ENCODE results near the gene CA9.
A peak's percentile ranks its signal among the peaks of the same experiment; 100 is the strongest.

Gene CA9

DNA sequence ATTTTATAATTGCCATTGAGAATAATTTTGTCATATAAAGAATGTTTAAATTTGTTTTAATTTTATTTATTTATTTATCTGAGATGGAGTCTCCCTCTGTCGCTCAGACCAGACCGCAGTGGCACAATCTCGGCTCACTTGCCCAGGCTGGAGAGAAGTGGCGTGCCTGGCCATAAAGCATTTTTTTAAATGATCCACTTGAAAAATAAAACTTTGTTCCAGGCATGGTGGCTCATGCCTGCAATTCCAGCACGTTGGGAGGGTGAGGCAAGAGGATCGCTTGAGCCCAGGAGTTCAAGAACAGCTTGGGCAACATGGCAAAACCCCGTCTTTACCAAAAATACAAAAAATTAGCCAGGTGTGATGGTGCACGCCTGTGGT, 20.9 kb upstream of the CA9 start:
- DNase-seq: no peak

DNA sequence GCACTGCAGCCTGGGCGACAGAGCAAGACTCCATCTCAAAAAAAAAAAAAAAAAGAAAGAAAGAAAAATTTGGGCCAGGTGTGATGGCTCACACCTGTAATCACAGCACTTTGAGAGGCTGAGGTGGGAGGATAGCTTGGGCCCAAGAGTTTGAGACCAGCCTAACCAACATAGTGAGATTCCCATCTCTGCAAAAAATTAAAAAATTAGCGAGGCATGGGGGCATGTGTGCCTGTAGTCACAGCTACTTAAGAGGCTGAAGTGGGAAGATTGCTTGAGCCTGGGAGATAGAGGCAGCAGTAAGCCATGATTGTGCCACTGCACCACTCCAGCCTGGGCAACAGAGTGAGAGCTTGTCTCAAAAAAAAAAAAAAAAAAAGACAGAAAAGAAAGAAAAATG, 20.1 kb upstream of the CA9 start:
- no peak for DNase-seq

- DNase-seq: no peak
Observed at GRCh38 chr9:35656348-35656747, 17.4 kb upstream of the CA9 start.

GRCh38 chr9:35656831-35657545, 16.7 kb upstream of the CA9 start:
- DNase-seq: no peak

DNA sequence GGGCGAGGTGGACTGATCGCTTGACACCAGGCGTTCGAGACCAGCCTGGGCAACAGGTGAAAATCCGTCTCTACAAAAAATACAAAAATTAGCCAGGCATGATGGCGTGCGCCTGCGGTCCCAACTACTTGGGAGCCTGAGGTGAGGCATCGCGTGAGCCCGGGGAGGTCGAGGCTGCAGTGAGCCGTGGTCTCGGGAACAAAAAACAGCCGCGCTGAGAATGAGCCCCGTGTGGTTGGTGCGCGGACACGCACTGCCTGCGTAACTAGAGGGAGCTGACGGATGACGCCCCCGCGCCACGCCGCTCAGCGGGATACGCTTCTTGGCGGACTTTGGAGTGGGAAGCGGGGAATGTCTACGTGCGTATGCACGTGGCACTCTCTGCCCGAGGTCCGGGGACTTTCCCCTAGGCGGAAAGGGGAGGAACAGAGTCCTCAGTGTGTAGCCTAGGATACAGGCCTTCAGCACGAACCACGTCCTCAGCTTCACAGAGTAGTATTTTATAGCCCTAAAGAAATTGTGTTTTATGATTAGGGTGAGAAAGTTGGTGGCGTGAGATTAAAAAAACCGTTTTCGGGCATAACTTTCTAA, 16.1 kb upstream of the CA9 start, which contains the start of gene RMRP:
Gene RMRP (minus strand): TSS at position 474 of the 591 bp plus-strand sequence.
- peak; percentile 93 for DNase-seq

GRCh38 chr9:35658137-35658967, 15.4 kb upstream of the CA9 start, which contains the start of gene CCDC107:
Gene CCDC107, plus strand, starts transcription at chr9:35658292. Its CDS starts 88 bp downstream, at chr9:35658380.
- DNase-seq: peak; percentile 82

- DNase-seq: no peak
Observed at GRCh38 chr9:35658968-35659220, 14.8 kb upstream of the CA9 start.

- DNase-seq: no peak
Observed at GRCh38 chr9:35659340-35659739, 14.4 kb upstream of the CA9 start.

DNA sequence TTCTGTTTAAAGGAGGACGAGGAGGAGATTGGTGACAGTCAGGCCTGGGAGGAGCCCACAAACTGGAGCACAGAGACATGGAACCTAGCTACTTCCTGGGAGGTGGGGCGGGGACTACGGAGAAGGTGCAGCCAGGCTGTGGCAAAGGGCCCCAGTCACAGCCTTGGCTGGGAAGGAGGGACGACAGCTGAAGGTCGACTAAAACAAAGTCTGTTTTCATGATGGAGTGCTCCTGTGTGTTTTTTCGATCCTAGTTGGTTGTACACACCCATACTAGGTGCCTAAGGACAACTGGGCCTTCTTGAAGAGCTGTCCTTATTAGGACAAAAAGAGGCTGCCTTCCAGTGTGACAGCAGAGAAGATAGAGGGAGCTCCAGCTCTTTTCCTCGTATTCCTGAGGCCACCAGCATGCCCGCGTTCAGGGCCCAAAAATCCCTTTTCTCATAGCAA, 12.7 kb upstream of the CA9 start:
- no peak for DNase-seq

DNA sequence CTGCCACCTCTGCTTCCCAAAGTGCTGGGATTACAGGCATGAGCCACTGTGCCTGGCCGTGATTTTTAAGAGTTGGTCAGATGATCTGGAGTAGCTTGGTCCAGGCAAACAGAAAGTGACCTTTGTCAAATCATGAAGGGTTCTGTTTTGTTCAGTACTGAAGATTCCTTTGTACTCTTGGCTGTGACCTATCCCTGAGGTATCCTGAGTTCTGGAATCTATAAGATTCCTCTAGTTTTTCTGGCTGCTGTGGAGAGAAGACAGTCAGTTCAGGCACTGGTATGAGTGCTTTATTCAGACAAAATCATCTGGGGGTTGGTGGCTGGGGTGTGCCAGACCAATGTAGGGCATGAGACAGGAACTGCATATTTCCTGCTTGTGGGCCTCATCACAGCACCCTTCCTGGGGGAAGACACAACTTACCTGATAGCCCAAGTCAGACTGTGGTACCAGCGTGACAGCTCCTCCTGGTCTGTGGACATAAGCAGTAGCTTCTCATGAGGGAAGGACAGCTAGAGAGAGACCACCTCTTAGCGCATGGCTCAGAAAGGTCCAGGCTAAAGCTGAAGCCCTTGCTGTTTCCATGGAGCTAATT, 11.9 kb upstream of the CA9 start:
- DNase-seq: peak; percentile 34

GRCh38 chr9:35662437-35662836, 11.3 kb upstream of the CA9 start:
- DNase-seq: no peak

DNA sequence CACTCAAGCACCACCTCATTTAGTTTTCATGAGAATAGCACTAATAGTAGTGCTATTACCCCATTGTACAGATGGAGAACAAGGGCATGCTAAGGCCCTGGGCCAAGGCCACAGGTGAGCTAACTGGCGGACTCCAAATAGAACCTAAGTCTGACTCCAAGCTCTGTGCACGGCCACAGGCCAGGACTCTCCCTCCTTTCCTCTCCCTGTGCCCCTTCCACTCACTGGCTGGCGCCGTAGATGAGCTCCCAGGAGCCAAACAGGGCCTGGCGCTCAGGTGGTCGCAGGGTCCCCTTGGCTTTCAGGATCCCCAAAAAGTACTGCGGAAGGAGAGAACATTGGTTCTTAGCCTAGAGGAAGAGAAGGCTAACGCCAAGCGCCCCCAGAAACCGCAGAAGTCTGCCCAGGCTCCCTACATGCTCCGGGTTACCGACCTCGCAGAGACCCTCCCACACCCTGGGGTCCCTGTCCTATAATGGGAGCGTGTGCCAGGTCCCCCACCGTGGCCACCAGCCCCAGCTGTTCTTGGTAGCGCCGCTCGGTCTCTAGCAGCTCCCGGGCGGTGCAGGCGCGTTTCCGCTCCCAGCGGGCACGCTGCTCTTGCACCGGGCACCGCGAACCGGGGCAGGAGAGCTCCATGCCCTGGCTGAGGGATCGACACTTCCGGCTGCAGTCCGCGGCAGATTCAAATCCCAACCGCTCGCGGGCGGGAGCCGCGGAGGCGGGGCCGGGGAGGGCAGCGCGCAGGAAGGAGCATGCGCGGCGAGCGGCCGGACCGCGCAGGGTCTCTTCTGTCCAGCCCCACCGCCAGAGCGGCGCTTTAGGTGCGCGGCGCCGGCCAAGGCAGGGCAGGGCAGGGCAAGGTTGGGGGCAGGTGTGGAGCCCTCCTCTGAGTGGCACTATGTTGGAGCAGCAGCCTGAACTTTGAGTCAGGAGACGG, 8.9 kb upstream of the CA9 start, which contains the start of gene ARHGEF39:
Gene ARHGEF39 (minus strand): TSS at position 665 of the 940 bp plus-strand sequence. CDS start 26 bp downstream, at position 639.
- peak; percentile 77 for DNase-seq

GRCh38 chr9:35665471-35665818, 8.3 kb upstream of the CA9 start:
- DNase-seq: no peak

GRCh38 chr9:35666045-35666444, 7.7 kb upstream of the CA9 start:
- no peak for DNase-seq

DNA sequence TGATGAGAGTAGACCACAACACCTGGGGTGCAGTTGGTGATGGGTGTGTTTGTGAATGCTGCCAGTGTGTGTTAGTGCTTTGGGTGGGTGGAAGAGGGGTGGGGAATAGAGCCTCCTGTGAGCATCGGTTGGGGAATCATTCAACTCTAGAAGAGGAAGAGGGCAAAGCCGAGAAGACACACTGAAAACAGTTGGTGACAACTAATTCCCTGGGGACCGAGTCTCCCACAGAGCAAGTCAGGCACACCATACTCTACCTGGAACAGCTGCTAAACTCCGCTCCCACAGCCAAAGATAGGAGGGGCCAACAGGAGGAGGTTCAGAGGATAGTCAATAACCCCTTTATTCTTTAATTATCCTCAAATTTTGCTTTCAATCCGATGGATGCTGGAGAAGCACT, 7.2 kb upstream of the CA9 start:
- no peak for DNase-seq

GRCh38 chr9:35667939-35668338, 5.8 kb upstream of the CA9 start:
- no peak for DNase-seq

GRCh38 chr9:35669331-35670145, 4.2 kb upstream of the CA9 start:
- DNase-seq: no peak

DNA sequence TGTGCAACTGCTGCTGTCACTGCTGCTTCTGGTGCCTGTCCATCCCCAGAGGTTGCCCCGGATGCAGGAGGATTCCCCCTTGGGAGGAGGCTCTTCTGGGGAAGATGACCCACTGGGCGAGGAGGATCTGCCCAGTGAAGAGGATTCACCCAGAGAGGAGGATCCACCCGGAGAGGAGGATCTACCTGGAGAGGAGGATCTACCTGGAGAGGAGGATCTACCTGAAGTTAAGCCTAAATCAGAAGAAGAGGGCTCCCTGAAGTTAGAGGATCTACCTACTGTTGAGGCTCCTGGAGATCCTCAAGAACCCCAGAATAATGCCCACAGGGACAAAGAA, 265 bp downstream of the CA9 start:
- DNase-seq: no peak

DNA sequence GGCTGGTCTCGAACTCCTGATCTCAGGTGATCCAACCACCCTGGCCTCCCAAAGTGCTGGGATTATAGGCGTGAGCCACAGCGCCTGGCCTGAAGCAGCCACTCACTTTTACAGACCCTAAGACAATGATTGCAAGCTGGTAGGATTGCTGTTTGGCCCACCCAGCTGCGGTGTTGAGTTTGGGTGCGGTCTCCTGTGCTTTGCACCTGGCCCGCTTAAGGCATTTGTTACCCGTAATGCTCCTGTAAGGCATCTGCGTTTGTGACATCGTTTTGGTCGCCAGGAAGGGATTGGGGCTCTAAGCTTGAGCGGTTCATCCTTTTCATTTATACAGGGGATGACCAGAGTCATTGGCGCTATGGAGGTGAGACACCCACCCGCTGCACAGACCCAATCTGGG, 1.5 kb downstream of the CA9 start:
- DNase-seq: no peak

GRCh38 chr9:35675732-35676392, 2.1 kb downstream of the CA9 start:
- DNase-seq: peak; percentile 37

GRCh38 chr9:35679091-35679490, 5.4 kb downstream of the CA9 start:
- no peak for DNase-seq
